Neural progenitor cell (in vitro differentiated cells): Measurements from ENCODE around the gene RPAP2. TPM values are rescaled to one million over a fixed set of nuclear protein-coding genes. Genes with fewer than 3 reads are reported as not detected.
A peak's percentile ranks its signal among the peaks of the same experiment; 100 is the strongest.

Source experiments
- DNase-seq: peaks from one replicate; pipeline ENCODE4 v3.0.0-alpha.2; 2016; ENCODE audit warnings: low spot score
- H2AFZ ChIP-seq: fragments of 200-600 bp; sonication (generic); replicated peaks from 2 replicates; pipeline ENCODE4 v1.6.1; 2016; ENCODE audit warnings: antibody characterized with exemption
- H3F3A ChIP-seq: fragments of 200-600 bp; sonication (generic); 2 replicates; pipeline ENCODE4 v1.6.1; 2016; ENCODE audit warnings: antibody characterized with exemption, low read depth
- H3K27ac ChIP-seq: fragments of 200-600 bp; sonication (generic); 2 replicates; pipeline ENCODE4 v1.5.1; 2016; ENCODE audit warnings: mild to moderate bottlenecking
- H3K27me3 ChIP-seq: fragments of 200-600 bp; sonication (generic); 2 replicates; pipeline ENCODE4 v1.6.1; 2016; ENCODE audit warnings: mild to moderate bottlenecking, moderate library complexity
- H3K36me3 ChIP-seq: fragments of 200-600 bp; sonication (generic); 2 replicates; pipeline ENCODE4 v1.5.1; 2016
- H3K4me1 ChIP-seq: fragments of 200-600 bp; sonication (generic); 2 replicates; pipeline ENCODE4 v1.6.1; 2016; ENCODE audit warnings: mixed run types
- H3K4me2 ChIP-seq: fragments of 200-600 bp; sonication (generic); 2 replicates; pipeline ENCODE4 v1.6.1; 2016
- H3K4me3 ChIP-seq: fragments of 200-600 bp; sonication (generic); 2 replicates; pipeline ENCODE4 v1.5.1; 2016
- H3K79me2 ChIP-seq: fragments of 200-600 bp; sonication (generic); 2 replicates; pipeline ENCODE4 v1.6.1; 2016; ENCODE audit warnings: low read depth
- H3K9ac ChIP-seq: fragments of 200-600 bp; sonication (generic); 2 replicates; pipeline ENCODE4 v1.6.1; 2016
- H3K9me3 ChIP-seq: fragments of 200-600 bp; sonication (generic); 2 replicates; pipeline ENCODE4 v1.5.1; 2016; ENCODE audit warnings: low read depth
- H4K20me1 ChIP-seq: fragments of 200-600 bp; sonication (generic); 2 replicates; pipeline ENCODE4 v1.6.1; 2016; ENCODE audit warnings: low read depth
- H3K27ac Mint-ChIP-seq: 3 replicates; pipeline ENCODE4 v1.8.0; 2021; ENCODE audit warnings: mixed read lengths
- H3K27me3 Mint-ChIP-seq: 2 replicates; pipeline ENCODE4 v1.8.0; 2022; ENCODE audit warnings: low read depth, mild to moderate bottlenecking, inconsistent platforms, moderate library complexity, mixed read lengths; ENCODE audit not compliant: insufficient read depth
- H3K36me3 Mint-ChIP-seq: 3 replicates; pipeline ENCODE4 v1.8.0; 2021; ENCODE audit warnings: mixed read lengths
- H3K4me1 Mint-ChIP-seq: 3 replicates; pipeline ENCODE4 v1.8.0; 2021; ENCODE audit warnings: mixed read lengths
- H3K4me3 Mint-ChIP-seq: 3 replicates; pipeline ENCODE4 v1.8.0; 2021; ENCODE audit warnings: mild to moderate bottlenecking, moderate library complexity, mixed read lengths
- H3K9me3 Mint-ChIP-seq: 3 replicates; pipeline ENCODE4 v1.8.0; 2020; ENCODE audit warnings: mixed read lengths
- EZH2 ChIP-seq: fragments of 200-600 bp; sonication (generic); IDR thresholded peaks from 2 replicates; pipeline ENCODE4 v1.6.1; 2017; ENCODE audit warnings: antibody characterized with exemption, mild to moderate bottlenecking, moderate library complexity
- EZH2phosphoT487 ChIP-seq: fragments of 200-600 bp; sonication (generic); IDR thresholded peaks from 2 replicates; pipeline ENCODE4 v1.6.1; 2017; ENCODE audit warnings: antibody characterized with exemption
- total RNA-seq: library from RNA; depleted of rRNA; stranded (reverse); fragments of >200 nt; gene quantifications from 2 replicates; pipeline ENCODE4 v1.2.3, GENCODE V29; 2015; ENCODE audit warnings: low replicate concordance
- TF ChIP-seq, protein P1 (sequence below): fragments of 200-600 bp; sonication (generic); IDR thresholded peaks from 2 replicates; pipeline ENCODE4 v1.5.1; 2017; ENCODE audit warnings: antibody characterized with exemption, mild to moderate bottlenecking

The RPAP2 gene
- total RNA-seq, 1 donor from 2014 or later, result 36.3 TPM

DNA sequence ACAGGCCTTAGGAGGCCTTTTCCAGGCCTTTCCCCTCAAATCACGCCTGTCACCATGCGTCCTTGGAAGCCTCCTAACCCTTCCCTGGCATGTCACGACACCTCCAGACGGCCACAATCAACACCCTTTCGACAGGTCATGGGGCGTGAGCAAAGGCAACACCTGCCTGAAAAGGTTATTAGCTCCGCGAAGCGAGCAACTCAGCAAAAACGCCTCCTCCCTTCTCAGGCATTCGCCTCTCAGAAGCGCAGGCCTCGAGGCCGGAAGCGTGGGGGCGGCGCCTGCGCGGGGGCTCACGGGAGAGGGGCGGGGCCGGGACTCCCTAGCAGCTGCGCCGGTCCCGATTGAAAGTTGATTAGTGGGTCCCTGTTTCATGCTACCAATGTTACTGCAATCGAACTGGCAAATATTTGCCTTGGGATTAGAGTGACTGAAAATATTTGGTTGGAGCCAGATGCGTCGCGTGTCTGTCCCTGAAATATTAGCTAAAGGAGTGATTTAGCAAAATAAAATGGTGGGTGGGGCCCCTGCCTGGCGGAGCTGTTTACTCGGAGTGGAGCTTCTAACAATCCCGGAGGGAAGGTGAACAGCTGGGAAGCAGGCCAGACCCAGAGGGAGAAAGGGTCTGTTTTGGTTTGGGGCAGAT is 143.0 kb downstream of the RPAP2 start:
- Histone ChIP-seq H4K20me1 (no peaks in the 10 kb centered on the region), H3K27me3 (no peaks in the 10 kb centered on the region), H3K27ac (no peak overlapping the region), H3K4me3 (no peak overlapping the region), H3K4me2 (no peak overlapping the region), H3K36me3 (no peaks in the 10 kb centered on the region), H3F3A (peaks cover 11% of the 10 kb centered on the region), H2AFZ (peak overlapping the region; percentile 85), H3K4me1 (peaks cover 8% of the 10 kb centered on the region), H3K79me2 (no peaks in the 10 kb centered on the region), H3K9ac (no peak overlapping the region), H3K9me3 (no peaks in the 10 kb centered on the region)
- Mint-ChIP-seq H3K36me3 (no peaks in the 10 kb centered on the region), H3K27ac (peak overlapping the region; percentile 72), H3K4me1 (peaks cover 13% of the 10 kb centered on the region), H3K4me3 (no peak overlapping the region), H3K9me3 (peaks cover 2% of the 10 kb centered on the region), H3K27me3 (peaks cover 3% of the 10 kb centered on the region)
- peak; percentile 37 for DNase-seq
- TF ChIP-seq, protein P1, sequence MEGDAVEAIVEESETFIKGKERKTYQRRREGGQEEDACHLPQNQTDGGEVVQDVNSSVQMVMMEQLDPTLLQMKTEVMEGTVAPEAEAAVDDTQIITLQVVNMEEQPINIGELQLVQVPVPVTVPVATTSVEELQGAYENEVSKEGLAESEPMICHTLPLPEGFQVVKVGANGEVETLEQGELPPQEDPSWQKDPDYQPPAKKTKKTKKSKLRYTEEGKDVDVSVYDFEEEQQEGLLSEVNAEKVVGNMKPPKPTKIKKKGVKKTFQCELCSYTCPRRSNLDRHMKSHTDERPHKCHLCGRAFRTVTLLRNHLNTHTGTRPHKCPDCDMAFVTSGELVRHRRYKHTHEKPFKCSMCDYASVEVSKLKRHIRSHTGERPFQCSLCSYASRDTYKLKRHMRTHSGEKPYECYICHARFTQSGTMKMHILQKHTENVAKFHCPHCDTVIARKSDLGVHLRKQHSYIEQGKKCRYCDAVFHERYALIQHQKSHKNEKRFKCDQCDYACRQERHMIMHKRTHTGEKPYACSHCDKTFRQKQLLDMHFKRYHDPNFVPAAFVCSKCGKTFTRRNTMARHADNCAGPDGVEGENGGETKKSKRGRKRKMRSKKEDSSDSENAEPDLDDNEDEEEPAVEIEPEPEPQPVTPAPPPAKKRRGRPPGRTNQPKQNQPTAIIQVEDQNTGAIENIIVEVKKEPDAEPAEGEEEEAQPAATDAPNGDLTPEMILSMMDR, result no peak
- TF ChIP-seq EZH2phosphoT487 (no peak), EZH2 (no peak)

DNA sequence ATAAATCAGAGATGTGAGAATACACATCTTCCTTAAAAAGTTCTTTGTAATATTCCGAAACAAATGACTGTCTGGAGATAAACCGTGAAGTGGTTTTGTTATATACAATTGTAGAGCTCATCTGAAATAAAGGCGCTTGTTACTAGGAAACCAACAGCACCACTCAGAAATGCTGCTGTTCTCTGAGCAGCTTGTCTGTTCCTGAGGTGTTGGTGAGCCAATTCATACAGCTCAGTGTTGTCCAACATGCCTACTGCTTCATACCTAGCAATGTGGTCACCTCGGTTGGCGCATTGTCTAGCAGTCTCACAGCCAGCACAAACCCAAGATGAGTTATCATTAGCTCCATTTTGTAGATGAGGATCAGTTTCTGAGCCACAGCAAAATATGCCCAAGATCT is 143.5 kb downstream of the RPAP2 start:
- H3K4me3 Mint-ChIP-seq, result no peak overlapping the region
- H3K27ac ChIP-seq, result no peak overlapping the region
- peaks cover 12% of the 10 kb centered on the region for H3K4me1 ChIP-seq
- no peaks in the 10 kb centered on the region for H3K79me2 ChIP-seq
- H2AFZ ChIP-seq, result peak overlapping the region; percentile 85
- no peaks in the 10 kb centered on the region for H4K20me1 ChIP-seq
- H3F3A ChIP-seq, result peaks cover 11% of the 10 kb centered on the region
- DNase-seq, result no peak
- peak overlapping the region; percentile 88 for H3K27ac Mint-ChIP-seq
- no peak overlapping the region for H3K4me3 ChIP-seq
- no peaks in the 10 kb centered on the region for H3K9me3 ChIP-seq
- H3K9ac ChIP-seq, result no peak overlapping the region
- H3K36me3 ChIP-seq, result no peaks in the 10 kb centered on the region
- peaks cover 3% of the 10 kb centered on the region for H3K27me3 Mint-ChIP-seq
- no peaks in the 10 kb centered on the region for H3K36me3 Mint-ChIP-seq
- H3K4me2 ChIP-seq, result no peak overlapping the region
- no peaks in the 10 kb centered on the region for H3K27me3 ChIP-seq
- H3K4me1 Mint-ChIP-seq, result peaks cover 13% of the 10 kb centered on the region
- H3K9me3 Mint-ChIP-seq, result no peaks in the 10 kb centered on the region
- TF ChIP-seq EZH2phosphoT487 (no peak), EZH2 (no peak)
- TF ChIP-seq, protein P1, result no peak

DNA sequence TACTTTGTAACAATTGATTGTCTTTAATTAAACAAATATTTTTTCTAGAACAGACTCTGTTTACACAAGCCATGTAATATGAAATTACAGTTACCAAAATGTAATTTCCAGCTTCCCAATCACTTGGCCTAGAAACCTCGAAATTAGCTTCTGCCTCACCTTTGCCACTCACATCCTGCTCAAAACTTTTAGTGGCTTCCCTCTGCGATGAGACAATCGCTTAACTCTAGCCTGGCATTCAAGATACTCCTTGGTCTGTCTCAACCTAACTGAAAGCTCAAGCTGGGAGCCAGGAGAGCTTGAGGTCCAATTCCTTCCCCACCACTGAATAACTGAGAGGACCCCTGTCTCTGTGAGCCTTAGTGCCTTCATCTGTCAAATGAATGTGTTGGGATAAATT is 145.0 kb downstream of the RPAP2 start:
- no peak overlapping the region for H3K4me2 ChIP-seq
- H3K79me2 ChIP-seq, result no peaks in the 10 kb centered on the region
- H3K27ac ChIP-seq, result no peak overlapping the region
- no peak overlapping the region for H3K4me3 Mint-ChIP-seq
- H3K27me3 Mint-ChIP-seq, result peaks cover 3% of the 10 kb centered on the region
- H3K9ac ChIP-seq, result no peak overlapping the region
- TF ChIP-seq EZH2 (no peak), EZH2phosphoT487 (no peak)
- TF ChIP-seq, protein P1, result no peak
- peaks cover 13% of the 10 kb centered on the region for H3K4me1 Mint-ChIP-seq
- DNase-seq, result no peak
- H3K36me3 Mint-ChIP-seq, result no peaks in the 10 kb centered on the region
- no peak overlapping the region for H3K4me3 ChIP-seq
- no peaks in the 10 kb centered on the region for H3K36me3 ChIP-seq
- H3K4me1 ChIP-seq, result peaks cover 14% of the 10 kb centered on the region
- H4K20me1 ChIP-seq, result no peaks in the 10 kb centered on the region
- no peaks in the 10 kb centered on the region for H3K27me3 ChIP-seq
- H3K27ac Mint-ChIP-seq, result peak overlapping the region; percentile 0
- H3K9me3 Mint-ChIP-seq, result no peaks in the 10 kb centered on the region
- H3F3A ChIP-seq, result peaks cover 11% of the 10 kb centered on the region
- H2AFZ ChIP-seq, result no peak overlapping the region
- H3K9me3 ChIP-seq, result no peaks in the 10 kb centered on the region
